GM23338 (cell line): ENCODE measurements around the gene CABP2. TPM values are rescaled to one million over a fixed set of nuclear protein-coding genes. Genes with fewer than 3 reads are reported as not detected.

Experiments used
- ATAC-seq: fragments of 200-7000 bp; cut with Tn5 transposase; 3 replicates; pipeline ENCODE4 v1.9.1; 2020
- DNase-seq: peaks from one replicate; pipeline ENCODE4 v3.0.0-alpha.2; 2015; ENCODE audit warnings: low spot score
- H2AFZ ChIP-seq: fragments of 200-600 bp; sonication (generic); 2 replicates; pipeline ENCODE4 v1.8.0; 2016; ENCODE audit warnings: antibody characterized with exemption, mild to moderate bottlenecking, moderate library complexity
- H3F3A ChIP-seq: fragments of 200-600 bp; sonication (generic); replicated peaks from 2 replicates; pipeline ENCODE4 v1.8.0; 2017; ENCODE audit warnings: antibody characterized with exemption, mixed run types, low read depth
- H3K27ac ChIP-seq: fragments of 200-600 bp; sonication (generic); 2 replicates; pipeline ENCODE4 v1.6.1; 2016; ENCODE audit warnings: low read depth
- H3K27me3 ChIP-seq: fragments of 200-600 bp; sonication (generic); 2 replicates; pipeline ENCODE4 v1.8.0; 2016; ENCODE audit warnings: mild to moderate bottlenecking, mixed run types, moderate library complexity; ENCODE audit not compliant: insufficient read depth
- H3K36me3 ChIP-seq: fragments of 200-600 bp; sonication (generic); 2 replicates; pipeline ENCODE4 v1.8.0; 2016; ENCODE audit warnings: mild to moderate bottlenecking; ENCODE audit not compliant: insufficient read depth
- H3K4me1 ChIP-seq: fragments of 200-600 bp; sonication (generic); 2 replicates; pipeline ENCODE4 v1.8.0; 2016; ENCODE audit warnings: mild to moderate bottlenecking, moderate library complexity; ENCODE audit not compliant: insufficient read depth
- H3K4me2 ChIP-seq: fragments of 200-600 bp; sonication (generic); 2 replicates; pipeline ENCODE4 v1.7.1; 2017; ENCODE audit warnings: mixed run types
- H3K4me3 ChIP-seq: fragments of 200-600 bp; sonication (generic); 2 replicates; pipeline ENCODE4 v1.6.1; 2016; ENCODE audit warnings: mixed run types
- H3K79me2 ChIP-seq: fragments of 200-600 bp; sonication (generic); replicated peaks from 2 replicates; pipeline ENCODE4 v1.8.0; 2017; ENCODE audit warnings: mild to moderate bottlenecking; ENCODE audit not compliant: insufficient read depth
- H3K9me2 ChIP-seq: fragments of 200-600 bp; sonication (generic); 2 replicates; pipeline ENCODE4 v1.8.0; 2017; ENCODE audit not compliant: insufficient read depth
- H4K20me1 ChIP-seq: fragments of 200-600 bp; sonication (generic); replicated peaks from 2 replicates; pipeline ENCODE4 v1.8.0; 2017; ENCODE audit warnings: mild to moderate bottlenecking; ENCODE audit not compliant: insufficient read depth
- H3K27ac Mint-ChIP-seq: 2 replicates; pipeline ENCODE4 v1.8.0; 2020; ENCODE audit warnings: inconsistent platforms, mild to moderate bottlenecking, moderate library complexity, mixed read lengths
- H3K27me3 Mint-ChIP-seq: 3 replicates; pipeline ENCODE4 v1.8.0; 2022; ENCODE audit warnings: low read depth, mild to moderate bottlenecking, moderate library complexity, mixed read lengths, inconsistent platforms; ENCODE audit not compliant: insufficient read depth, poor library complexity
- H3K36me3 Mint-ChIP-seq: 3 replicates; pipeline ENCODE4 v1.8.0; 2021; ENCODE audit warnings: low read depth, mild to moderate bottlenecking, inconsistent platforms, moderate library complexity, mixed read lengths
- H3K4me1 Mint-ChIP-seq: 3 replicates; pipeline ENCODE4 v1.8.0; 2020; ENCODE audit warnings: mild to moderate bottlenecking, inconsistent platforms, mixed read lengths
- H3K4me3 Mint-ChIP-seq: 3 replicates; pipeline ENCODE4 v1.8.0; 2021; ENCODE audit warnings: moderate library complexity, mild to moderate bottlenecking, inconsistent platforms, mixed read lengths
- H3K9me3 Mint-ChIP-seq: 3 replicates; pipeline ENCODE4 v1.8.0; 2020; ENCODE audit warnings: moderate library complexity, mild to moderate bottlenecking, inconsistent platforms, mixed read lengths
- CREB1 ChIP-seq: fragments of 250-450 bp; sonication (Bioruptor Pico); IDR thresholded peaks from 2 replicates; pipeline ENCODE4 v1.5.0; 2020; ENCODE audit warnings: low read depth, mild to moderate bottlenecking, moderate library complexity
- EZH2 ChIP-seq: fragments of 200-600 bp; sonication (generic); IDR thresholded peaks from one replicate; pipeline ENCODE4 v1.8.0; 2017; ENCODE audit warnings: antibody characterized with exemption, mild to moderate bottlenecking, low read depth; ENCODE audit not compliant: unreplicated experiment
- EZH2phosphoT487 ChIP-seq: fragments of 200-600 bp; sonication (generic); IDR thresholded peaks from one replicate; pipeline ENCODE4 v1.8.1; 2018; ENCODE audit warnings: antibody characterized with exemption; ENCODE audit not compliant: unreplicated experiment
- JUNB ChIP-seq: IDR thresholded peaks from one replicate; pipeline ENCODE4 v1.6.1; 2016; ENCODE audit warnings: antibody characterized with exemption; ENCODE audit not compliant: unreplicated experiment
- NANOG ChIP-seq: IDR thresholded peaks from 2 replicates; pipeline ENCODE4 v1.6.1; 2016; ENCODE audit warnings: antibody characterized with exemption, borderline replicate concordance
- POLR2AphosphoS5 ChIP-seq: IDR thresholded peaks from 2 replicates; pipeline ENCODE4 v1.6.1; 2016; ENCODE audit warnings: antibody characterized with exemption, low read depth
- STAT1 ChIP-seq: IDR thresholded peaks from one replicate; pipeline ENCODE4 v1.6.1; 2016; ENCODE audit warnings: antibody characterized with exemption; ENCODE audit not compliant: unreplicated experiment
- ZNF114 ChIP-seq: fragments of 250-450 bp; sonication (Bioruptor Pico); IDR thresholded peaks from 2 replicates; pipeline ENCODE4 v1.5.0; 2020; ENCODE audit warnings: mild to moderate bottlenecking, moderate library complexity
- ZNF331 ChIP-seq: fragments of 250-450 bp; sonication (Bioruptor Pico); IDR thresholded peaks from 2 replicates; pipeline ENCODE4 v1.5.0; 2020; ENCODE audit warnings: low read depth, mild to moderate bottlenecking, moderate library complexity
- polyA plus RNA-seq: library from polyadenylated mRNA; unstranded; fragments of >200 nt; fragmentation: Nextera tagmentation; extraction: Ambion mirVana; gene quantifications from 2 replicates; pipeline ENCODE4 v1.2.1, GENCODE V29; 2016
- total RNA-seq: library from RNA; depleted of rRNA; stranded (reverse); fragments of >200 nt; shearing (Covaris generic); gene quantifications from 2 replicates; pipeline ENCODE4 v1.2.3, GENCODE V29; 2014
- TF ChIP-seq, protein P1 (sequence below), 2 experiments: fragments of 200-600 bp in 1 of 2; sonication (generic) in 1 of 2; conservative IDR thresholded peaks; 2 replicates each; pipeline versions ENCODE4 v1.5.1 to v1.6.1; 2016 to 2017; ENCODE audit warnings: antibody characterized with exemption in 2 of 2, low read depth in 2 of 2, mild to moderate bottlenecking in 2 of 2, moderate library complexity in 1 of 2
- TF ChIP-seq, protein P2 (sequence below): fragments of 250-450 bp; sonication (Bioruptor Pico); IDR thresholded peaks from 2 replicates; pipeline ENCODE4 v1.5.0; 2020; ENCODE audit warnings: mild to moderate bottlenecking, moderate library complexity
- TF ChIP-seq, protein P3 (sequence below): IDR thresholded peaks from one replicate; pipeline ENCODE4 v1.6.1; 2018; ENCODE audit warnings: antibody characterized with exemption; ENCODE audit not compliant: unreplicated experiment
- TF ChIP-seq, protein P4 (sequence below): IDR thresholded peaks from 2 replicates; pipeline ENCODE4 v1.6.1; 2016; ENCODE audit warnings: antibody characterized with exemption

The CABP2 gene
- total and polyA plus RNA-seq, 2 experiments from 2014 or later, result not detected

DNA sequence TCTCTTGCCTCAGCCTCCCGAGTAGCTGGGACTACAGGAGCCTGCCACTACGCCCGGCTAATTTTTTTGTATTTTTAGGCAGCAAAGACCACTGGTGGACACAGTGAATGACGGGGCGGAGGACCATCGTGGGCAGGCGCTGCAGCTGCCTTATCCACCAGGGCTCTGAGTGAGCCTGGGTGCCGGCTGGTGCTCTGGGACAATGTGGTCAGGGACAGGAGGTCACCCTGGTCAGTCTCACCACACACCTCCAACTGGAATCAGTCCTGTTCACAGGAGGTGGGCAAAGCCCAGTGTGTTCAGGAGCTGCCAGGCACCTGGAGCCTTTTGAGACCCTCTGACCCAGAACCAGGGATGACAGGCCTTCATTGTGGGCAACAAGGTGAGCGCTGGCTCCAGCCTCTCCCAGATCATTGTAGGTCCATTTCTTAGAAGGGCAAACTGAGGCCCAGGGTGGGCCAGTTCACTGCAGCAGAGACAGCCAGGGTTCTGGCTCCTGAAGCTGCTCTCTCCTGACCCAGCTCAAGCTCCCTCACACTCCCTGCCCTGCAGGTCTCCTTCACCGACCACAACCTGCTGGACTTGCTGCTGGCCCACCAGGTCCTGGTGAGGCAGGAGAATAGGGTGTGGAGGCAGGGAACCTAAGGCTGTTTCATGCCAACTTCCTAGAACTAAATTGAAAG, 15.7 kb upstream of the CABP2 start:
- 0 out of 2 replicates have a peak, but pooled peaks cover 5% of the 10 kb centered on the region for H3K4me1 ChIP-seq
- DNase-seq, result no peak
- H3K79me2 ChIP-seq, result no peaks in the 10 kb centered on the region
- Mint-ChIP-seq H3K4me1 (peaks cover 5% of the 10 kb centered on the region), H3K9me3 (peaks cover 24% of the 10 kb centered on the region), H3K27me3 (no peaks in the 10 kb centered on the region), H3K36me3 (peaks cover 2% of the 10 kb centered on the region; the same call in 2 of the 3 replicates), H3K27ac (no peak overlapping the region), H3K4me3 (no peak overlapping the region)
- no peak for ATAC-seq
- no peaks in the 10 kb centered on the region for H4K20me1 ChIP-seq
- H3K4me3 ChIP-seq, result no peak overlapping the region
- no peaks in the 10 kb centered on the region for H3F3A ChIP-seq
- TF ChIP-seq EZH2, result no peak
- TF ChIP-seq NANOG, result no peak
- TF ChIP-seq, protein P1, sequence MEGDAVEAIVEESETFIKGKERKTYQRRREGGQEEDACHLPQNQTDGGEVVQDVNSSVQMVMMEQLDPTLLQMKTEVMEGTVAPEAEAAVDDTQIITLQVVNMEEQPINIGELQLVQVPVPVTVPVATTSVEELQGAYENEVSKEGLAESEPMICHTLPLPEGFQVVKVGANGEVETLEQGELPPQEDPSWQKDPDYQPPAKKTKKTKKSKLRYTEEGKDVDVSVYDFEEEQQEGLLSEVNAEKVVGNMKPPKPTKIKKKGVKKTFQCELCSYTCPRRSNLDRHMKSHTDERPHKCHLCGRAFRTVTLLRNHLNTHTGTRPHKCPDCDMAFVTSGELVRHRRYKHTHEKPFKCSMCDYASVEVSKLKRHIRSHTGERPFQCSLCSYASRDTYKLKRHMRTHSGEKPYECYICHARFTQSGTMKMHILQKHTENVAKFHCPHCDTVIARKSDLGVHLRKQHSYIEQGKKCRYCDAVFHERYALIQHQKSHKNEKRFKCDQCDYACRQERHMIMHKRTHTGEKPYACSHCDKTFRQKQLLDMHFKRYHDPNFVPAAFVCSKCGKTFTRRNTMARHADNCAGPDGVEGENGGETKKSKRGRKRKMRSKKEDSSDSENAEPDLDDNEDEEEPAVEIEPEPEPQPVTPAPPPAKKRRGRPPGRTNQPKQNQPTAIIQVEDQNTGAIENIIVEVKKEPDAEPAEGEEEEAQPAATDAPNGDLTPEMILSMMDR (conservative IDR thresholded peaks at IDR 0.05; ENCODE audit: low read depth in 2 of 2), result no peak
- TF ChIP-seq EZH2phosphoT487, result no peak
- no peak for TF ChIP-seq POLR2AphosphoS5
- TF ChIP-seq JUNB, result no peak
- TF ChIP-seq CREB1 (CRISPR knock-in tag), result no peak
- TF ChIP-seq, protein P2, sequence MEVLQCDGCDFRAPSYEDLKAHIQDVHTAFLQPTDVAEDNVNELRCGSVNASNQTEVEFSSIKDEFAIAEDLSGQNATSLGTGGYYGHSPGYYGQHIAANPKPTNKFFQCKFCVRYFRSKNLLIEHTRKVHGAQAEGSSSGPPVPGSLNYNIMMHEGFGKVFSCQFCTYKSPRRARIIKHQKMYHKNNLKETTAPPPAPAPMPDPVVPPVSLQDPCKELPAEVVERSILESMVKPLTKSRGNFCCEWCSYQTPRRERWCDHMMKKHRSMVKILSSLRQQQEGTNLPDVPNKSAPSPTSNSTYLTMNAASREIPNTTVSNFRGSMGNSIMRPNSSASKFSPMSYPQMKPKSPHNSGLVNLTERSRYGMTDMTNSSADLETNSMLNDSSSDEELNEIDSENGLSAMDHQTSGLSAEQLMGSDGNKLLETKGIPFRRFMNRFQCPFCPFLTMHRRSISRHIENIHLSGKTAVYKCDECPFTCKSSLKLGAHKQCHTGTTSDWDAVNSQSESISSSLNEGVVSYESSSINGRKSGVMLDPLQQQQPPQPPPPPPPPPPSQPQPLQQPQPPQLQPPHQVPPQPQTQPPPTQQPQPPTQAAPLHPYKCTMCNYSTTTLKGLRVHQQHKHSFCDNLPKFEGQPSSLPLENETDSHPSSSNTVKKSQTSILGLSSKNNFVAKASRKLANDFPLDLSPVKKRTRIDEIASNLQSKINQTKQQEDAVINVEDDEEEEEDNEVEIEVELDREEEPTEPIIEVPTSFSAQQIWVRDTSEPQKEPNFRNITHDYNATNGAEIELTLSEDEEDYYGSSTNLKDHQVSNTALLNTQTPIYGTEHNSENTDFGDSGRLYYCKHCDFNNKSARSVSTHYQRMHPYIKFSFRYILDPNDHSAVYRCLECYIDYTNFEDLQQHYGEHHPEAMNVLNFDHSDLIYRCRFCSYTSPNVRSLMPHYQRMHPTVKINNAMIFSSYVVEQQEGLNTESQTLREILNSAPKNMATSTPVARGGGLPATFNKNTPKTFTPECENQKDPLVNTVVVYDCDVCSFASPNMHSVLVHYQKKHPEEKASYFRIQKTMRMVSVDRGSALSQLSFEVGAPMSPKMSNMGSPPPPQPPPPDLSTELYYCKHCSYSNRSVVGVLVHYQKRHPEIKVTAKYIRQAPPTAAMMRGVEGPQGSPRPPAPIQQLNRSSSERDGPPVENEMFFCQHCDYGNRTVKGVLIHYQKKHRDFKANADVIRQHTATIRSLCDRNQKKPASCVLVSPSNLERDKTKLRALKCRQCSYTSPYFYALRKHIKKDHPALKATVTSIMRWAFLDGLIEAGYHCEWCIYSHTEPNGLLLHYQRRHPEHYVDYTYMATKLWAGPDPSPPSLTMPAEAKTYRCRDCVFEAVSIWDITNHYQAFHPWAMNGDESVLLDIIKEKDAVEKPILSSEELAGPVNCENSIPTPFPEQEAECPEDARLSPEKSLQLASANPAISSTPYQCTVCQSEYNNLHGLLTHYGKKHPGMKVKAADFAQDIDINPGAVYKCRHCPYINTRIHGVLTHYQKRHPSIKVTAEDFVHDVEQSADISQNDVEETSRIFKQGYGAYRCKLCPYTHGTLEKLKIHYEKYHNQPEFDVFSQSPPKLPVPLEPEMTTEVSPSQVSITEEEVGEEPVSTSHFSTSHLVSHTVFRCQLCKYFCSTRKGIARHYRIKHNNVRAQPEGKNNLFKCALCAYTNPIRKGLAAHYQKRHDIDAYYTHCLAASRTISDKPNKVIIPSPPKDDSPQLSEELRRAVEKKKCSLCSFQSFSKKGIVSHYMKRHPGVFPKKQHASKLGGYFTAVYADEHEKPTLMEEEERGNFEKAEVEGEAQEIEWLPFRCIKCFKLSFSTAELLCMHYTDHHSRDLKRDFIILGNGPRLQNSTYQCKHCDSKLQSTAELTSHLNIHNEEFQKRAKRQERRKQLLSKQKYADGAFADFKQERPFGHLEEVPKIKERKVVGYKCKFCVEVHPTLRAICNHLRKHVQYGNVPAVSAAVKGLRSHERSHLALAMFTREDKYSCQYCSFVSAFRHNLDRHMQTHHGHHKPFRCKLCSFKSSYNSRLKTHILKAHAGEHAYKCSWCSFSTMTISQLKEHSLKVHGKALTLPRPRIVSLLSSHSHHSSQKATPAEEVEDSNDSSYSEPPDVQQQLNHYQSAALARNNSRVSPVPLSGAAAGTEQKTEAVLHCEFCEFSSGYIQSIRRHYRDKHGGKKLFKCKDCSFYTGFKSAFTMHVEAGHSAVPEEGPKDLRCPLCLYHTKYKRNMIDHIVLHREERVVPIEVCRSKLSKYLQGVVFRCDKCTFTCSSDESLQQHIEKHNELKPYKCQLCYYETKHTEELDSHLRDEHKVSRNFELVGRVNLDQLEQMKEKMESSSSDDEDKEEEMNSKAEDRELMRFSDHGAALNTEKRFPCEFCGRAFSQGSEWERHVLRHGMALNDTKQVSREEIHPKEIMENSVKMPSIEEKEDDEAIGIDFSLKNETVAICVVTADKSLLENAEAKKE (CRISPR knock-in tag), result no peak
- TF ChIP-seq, protein P3, sequence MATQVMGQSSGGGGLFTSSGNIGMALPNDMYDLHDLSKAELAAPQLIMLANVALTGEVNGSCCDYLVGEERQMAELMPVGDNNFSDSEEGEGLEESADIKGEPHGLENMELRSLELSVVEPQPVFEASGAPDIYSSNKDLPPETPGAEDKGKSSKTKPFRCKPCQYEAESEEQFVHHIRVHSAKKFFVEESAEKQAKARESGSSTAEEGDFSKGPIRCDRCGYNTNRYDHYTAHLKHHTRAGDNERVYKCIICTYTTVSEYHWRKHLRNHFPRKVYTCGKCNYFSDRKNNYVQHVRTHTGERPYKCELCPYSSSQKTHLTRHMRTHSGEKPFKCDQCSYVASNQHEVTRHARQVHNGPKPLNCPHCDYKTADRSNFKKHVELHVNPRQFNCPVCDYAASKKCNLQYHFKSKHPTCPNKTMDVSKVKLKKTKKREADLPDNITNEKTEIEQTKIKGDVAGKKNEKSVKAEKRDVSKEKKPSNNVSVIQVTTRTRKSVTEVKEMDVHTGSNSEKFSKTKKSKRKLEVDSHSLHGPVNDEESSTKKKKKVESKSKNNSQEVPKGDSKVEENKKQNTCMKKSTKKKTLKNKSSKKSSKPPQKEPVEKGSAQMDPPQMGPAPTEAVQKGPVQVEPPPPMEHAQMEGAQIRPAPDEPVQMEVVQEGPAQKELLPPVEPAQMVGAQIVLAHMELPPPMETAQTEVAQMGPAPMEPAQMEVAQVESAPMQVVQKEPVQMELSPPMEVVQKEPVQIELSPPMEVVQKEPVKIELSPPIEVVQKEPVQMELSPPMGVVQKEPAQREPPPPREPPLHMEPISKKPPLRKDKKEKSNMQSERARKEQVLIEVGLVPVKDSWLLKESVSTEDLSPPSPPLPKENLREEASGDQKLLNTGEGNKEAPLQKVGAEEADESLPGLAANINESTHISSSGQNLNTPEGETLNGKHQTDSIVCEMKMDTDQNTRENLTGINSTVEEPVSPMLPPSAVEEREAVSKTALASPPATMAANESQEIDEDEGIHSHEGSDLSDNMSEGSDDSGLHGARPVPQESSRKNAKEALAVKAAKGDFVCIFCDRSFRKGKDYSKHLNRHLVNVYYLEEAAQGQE, result no peak
- TF ChIP-seq STAT1, result no peak
- TF ChIP-seq ZNF114 (CRISPR knock-in tag), result no peak
- TF ChIP-seq, protein P4, sequence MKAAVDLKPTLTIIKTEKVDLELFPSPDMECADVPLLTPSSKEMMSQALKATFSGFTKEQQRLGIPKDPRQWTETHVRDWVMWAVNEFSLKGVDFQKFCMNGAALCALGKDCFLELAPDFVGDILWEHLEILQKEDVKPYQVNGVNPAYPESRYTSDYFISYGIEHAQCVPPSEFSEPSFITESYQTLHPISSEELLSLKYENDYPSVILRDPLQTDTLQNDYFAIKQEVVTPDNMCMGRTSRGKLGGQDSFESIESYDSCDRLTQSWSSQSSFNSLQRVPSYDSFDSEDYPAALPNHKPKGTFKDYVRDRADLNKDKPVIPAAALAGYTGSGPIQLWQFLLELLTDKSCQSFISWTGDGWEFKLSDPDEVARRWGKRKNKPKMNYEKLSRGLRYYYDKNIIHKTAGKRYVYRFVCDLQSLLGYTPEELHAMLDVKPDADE, result no peak
- TF ChIP-seq ZNF331 (CRISPR knock-in tag), result no peak
- no peak overlapping the region for H3K27ac ChIP-seq
- H2AFZ ChIP-seq, result no peak overlapping the region
- no peaks in the 10 kb centered on the region; the same call in 1 of the 2 replicates for H3K9me2 ChIP-seq
- peaks cover 7% of the 10 kb centered on the region for H3K36me3 ChIP-seq
- no peak overlapping the region for H3K4me2 ChIP-seq
- no peaks in the 10 kb centered on the region for H3K27me3 ChIP-seq
